ENCODE measurements around the gene AUTS2. TPM values are rescaled to one million over a fixed set of nuclear protein-coding genes. Genes with fewer than 3 reads are reported as not detected.

AUTS2 gene
- total RNA-seq, 2 experiments from 2014 or later, result 15.2 to 16.3 TPM

DNA sequence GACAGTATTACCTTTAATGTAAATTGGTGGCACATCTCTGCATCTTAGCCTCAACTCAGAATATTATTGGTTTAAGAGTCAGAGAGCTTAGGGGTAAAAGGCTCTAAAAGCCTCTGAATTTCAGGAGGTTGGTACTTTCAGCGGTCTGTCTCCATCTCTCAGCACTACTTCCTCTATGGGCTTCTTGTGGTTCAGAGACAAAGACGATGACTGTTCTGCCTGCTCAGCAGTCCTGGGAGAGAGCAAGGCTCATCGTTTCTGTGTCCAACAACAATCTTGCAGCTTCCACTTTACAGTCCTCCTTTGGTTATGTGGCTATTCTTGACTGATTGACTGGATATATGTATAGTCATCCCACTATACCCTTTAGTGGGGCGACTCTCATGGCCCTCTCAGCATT, 394.7 kb downstream of the AUTS2 start:
- CTCF ChIA-PET, result no interaction called here
- ATAC-seq, result no peak
- no peaks in the 10 kb centered on the region for H3K4me1 Mint-ChIP-seq (ENCODE audit: low read depth)
- H3K4me3 Mint-ChIP-seq, result no peak overlapping the region
- no peaks in the 10 kb centered on the region for H3K27me3 Mint-ChIP-seq (ENCODE audit: low read depth)
- no peak overlapping the region for H3K27ac Mint-ChIP-seq
- POLR2A ChIA-PET, result no interaction called here
- DNase-seq, result no peak
- no peaks in the 10 kb centered on the region for H3K9me3 Mint-ChIP-seq (ENCODE audit: insufficient read depth)
- no peaks in the 10 kb centered on the region for H3K36me3 Mint-ChIP-seq (ENCODE audit: low read depth)

DNA sequence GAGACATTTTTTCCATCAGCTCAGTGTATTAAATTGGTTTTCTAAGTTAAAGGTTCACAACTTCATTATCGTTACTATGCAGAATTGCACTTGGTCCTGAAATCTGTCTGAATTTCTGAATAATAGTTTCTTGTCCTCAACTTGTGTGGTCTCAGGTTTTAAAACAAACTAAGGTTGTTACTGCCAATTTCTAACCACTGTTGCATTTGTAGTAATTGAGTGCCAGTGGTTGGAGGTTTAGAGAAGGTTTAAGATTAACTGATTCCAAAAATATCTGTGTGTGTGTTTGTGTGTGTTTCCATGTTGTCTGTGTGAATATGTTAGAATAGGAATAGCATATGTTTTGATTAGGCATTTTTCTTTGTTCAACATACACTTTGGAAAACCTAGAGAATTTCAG, 395.9 kb downstream of the AUTS2 start:
- POLR2A ChIA-PET, result no interaction called here
- Mint-ChIP-seq H3K9me3 (ENCODE audit: insufficient read depth) (no peaks in the 10 kb centered on the region), H3K27ac (no peak overlapping the region), H3K4me1 (ENCODE audit: low read depth) (no peaks in the 10 kb centered on the region), H3K4me3 (no peak overlapping the region), H3K27me3 (ENCODE audit: low read depth) (no peaks in the 10 kb centered on the region), H3K36me3 (ENCODE audit: low read depth) (no peaks in the 10 kb centered on the region)
- no peak for ATAC-seq
- no peak for DNase-seq
- CTCF ChIA-PET, result no interaction called here

DNA sequence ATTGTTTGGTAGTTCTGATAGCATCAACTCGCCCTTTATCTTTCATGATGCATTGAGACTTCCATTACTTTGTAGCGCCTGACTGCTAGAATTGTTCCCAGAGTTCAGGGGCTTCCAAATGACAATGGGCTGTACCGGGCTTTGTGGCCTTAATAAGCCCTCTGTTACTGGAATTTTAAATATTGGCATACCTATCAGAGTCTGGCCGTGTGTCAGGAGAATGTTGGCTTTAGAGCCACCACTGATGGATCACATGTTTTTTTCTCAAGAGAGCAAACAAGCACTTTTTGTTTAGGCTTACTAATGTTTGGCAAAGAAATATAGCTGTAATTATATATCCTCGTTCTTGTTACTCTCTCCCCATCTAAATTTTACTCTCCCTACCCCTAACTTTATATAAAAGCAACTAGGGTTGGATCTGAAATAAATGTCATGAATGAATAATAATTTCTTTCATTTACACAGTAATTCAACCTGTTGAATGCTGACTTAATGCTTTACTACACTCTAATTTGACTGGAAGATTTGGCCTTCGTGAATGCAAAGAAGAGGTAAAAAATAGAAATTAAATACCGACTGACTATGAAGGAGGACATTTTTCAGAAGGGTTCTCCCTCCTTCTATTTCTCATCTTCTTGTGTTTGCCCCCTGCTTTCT, 396.7 kb downstream of the AUTS2 start:
- Mint-ChIP-seq H3K4me1 (ENCODE audit: low read depth) (no peaks in the 10 kb centered on the region), H3K9me3 (ENCODE audit: insufficient read depth) (no peaks in the 10 kb centered on the region), H3K36me3 (ENCODE audit: low read depth) (no peaks in the 10 kb centered on the region), H3K27me3 (ENCODE audit: low read depth) (no peaks in the 10 kb centered on the region), H3K27ac (no peak overlapping the region), H3K4me3 (no peak overlapping the region)
- ChIA-PET CTCF (no interaction called here), POLR2A (no interaction called here)
- ATAC-seq (no peak), DNase-seq (no peak)

DNA sequence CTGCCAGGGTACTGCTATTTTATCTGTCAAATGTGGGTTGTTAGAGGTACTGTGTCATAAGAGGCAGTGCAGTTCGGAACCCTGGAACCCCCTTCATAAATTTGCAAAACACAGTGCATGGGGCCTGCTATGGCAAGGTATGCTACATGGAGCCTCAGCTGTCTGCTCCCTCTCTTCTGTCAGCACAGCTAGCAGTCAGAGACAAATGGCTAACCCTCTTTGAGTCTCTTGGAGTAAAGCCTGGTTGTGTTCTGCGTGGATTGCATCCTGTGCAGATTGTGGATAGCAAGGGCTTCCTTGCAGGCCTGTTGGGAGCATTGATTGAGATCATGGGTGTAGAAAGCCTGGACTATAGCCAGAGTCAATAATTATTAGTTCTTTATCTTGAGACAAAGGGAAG, 397.8 kb downstream of the AUTS2 start:
- H3K4me3 Mint-ChIP-seq, result no peak overlapping the region
- H3K4me1 Mint-ChIP-seq (ENCODE audit: low read depth), result no peaks in the 10 kb centered on the region
- no peak overlapping the region for H3K27ac Mint-ChIP-seq
- no peak for ATAC-seq
- DNase-seq, result no peak
- H3K9me3 Mint-ChIP-seq (ENCODE audit: insufficient read depth), result no peaks in the 10 kb centered on the region
- ChIA-PET POLR2A (no interaction called here), CTCF (no interaction called here)
- no peaks in the 10 kb centered on the region for H3K36me3 Mint-ChIP-seq (ENCODE audit: low read depth)
- H3K27me3 Mint-ChIP-seq (ENCODE audit: low read depth), result no peaks in the 10 kb centered on the region

DNA sequence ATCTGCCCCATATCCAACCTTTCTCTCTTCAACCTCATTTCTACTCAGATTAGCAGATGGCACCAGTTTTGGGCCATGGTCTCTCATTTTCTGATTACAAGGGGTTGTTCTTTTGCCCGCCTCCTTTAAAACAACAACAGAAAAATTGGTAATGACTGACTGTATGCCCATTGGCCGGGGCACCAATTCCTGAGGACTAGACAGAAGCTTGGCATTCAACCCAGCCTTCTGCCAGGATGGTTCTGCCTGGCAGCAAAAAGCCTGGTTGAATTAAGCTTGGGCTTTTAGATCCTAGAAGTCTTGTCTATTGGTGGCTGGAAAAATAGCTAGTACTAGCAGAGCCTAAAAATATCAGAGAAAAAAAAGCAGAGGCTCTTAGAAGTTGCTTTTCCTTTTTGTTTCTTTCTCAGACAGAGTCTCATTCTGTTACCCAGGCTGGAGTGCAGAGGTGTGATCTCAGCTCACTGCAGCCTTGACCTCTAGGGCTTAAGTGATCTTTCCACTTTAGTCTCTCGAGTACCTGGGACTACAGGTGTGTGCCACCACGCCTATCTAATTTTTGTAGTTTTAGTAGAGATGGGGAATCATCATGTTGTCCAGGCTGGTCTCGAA, 402.6 kb downstream of the AUTS2 start:
- CTCF ChIA-PET, result no interaction called here
- peaks cover under 1% of the 10 kb centered on the region for H3K4me1 Mint-ChIP-seq (ENCODE audit: low read depth)
- no peak overlapping the region for H3K27ac Mint-ChIP-seq
- H3K27me3 Mint-ChIP-seq (ENCODE audit: low read depth), result peaks cover 3% of the 10 kb centered on the region
- H3K9me3 Mint-ChIP-seq (ENCODE audit: insufficient read depth), result no peaks in the 10 kb centered on the region
- H3K36me3 Mint-ChIP-seq (ENCODE audit: low read depth), result no peaks in the 10 kb centered on the region
- no peak for ATAC-seq
- no peak overlapping the region for H3K4me3 Mint-ChIP-seq
- POLR2A ChIA-PET, result no interaction called here
- DNase-seq, result no peak

DNA sequence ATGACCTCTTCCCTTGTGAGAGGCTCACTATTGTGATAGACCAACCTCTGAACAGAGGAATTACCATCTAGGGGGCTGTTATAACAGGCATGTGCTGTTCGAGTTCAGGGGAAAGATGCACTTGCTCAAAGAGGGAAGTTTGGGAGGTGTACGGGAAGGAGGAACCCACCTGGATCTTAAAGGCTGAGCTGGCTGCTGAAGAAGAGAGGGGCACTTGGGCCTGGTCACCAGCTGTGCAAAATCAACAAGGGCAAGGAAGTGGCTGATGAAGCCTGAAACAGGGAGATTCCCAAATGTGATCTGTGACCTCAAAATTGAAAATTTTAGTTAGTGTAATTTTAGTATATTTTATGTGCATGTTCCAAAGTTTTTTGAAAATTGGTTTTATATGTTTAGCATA, 407.2 kb downstream of the AUTS2 start:
- H3K27ac Mint-ChIP-seq, result no peak overlapping the region
- H3K4me3 Mint-ChIP-seq, result no peak overlapping the region
- DNase-seq (no peak), ATAC-seq (no peak)
- H3K4me1 Mint-ChIP-seq (ENCODE audit: low read depth), result peaks cover 11% of the 10 kb centered on the region
- ChIA-PET CTCF (no interaction called here), POLR2A (no interaction called here)
- H3K27me3 Mint-ChIP-seq (ENCODE audit: low read depth), result peaks cover 9% of the 10 kb centered on the region
- H3K9me3 Mint-ChIP-seq (ENCODE audit: insufficient read depth), result no peaks in the 10 kb centered on the region
- H3K36me3 Mint-ChIP-seq (ENCODE audit: low read depth), result no peaks in the 10 kb centered on the region

DNA sequence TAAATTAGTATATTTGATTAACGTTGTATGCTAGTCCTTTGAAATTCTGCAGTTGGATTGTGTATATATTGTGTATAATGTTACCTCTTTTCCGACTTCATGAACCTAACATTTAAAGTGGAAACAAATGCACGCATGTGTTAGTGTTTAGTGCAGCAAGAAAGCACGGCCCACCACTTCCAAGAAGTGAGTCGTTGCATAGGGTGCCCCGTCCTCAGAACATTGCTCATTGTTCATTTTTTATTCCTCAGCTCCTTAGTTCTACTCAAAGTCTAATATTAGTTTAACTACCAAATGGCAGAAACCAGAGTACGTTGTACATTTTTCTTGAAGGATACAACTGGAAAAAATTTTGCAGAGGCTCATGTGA, 407.6 kb downstream of the AUTS2 start:
- no peak overlapping the region for H3K4me3 Mint-ChIP-seq
- H3K36me3 Mint-ChIP-seq (ENCODE audit: low read depth), result no peaks in the 10 kb centered on the region
- DNase-seq, result no peak
- no peak for ATAC-seq
- peaks cover 9% of the 10 kb centered on the region for H3K27me3 Mint-ChIP-seq (ENCODE audit: low read depth)
- POLR2A ChIA-PET, result no interaction called here
- CTCF ChIA-PET, result no interaction called here
- no peak overlapping the region for H3K27ac Mint-ChIP-seq
- H3K9me3 Mint-ChIP-seq (ENCODE audit: insufficient read depth), result no peaks in the 10 kb centered on the region
- H3K4me1 Mint-ChIP-seq (ENCODE audit: low read depth), result peaks cover 11% of the 10 kb centered on the region

DNA sequence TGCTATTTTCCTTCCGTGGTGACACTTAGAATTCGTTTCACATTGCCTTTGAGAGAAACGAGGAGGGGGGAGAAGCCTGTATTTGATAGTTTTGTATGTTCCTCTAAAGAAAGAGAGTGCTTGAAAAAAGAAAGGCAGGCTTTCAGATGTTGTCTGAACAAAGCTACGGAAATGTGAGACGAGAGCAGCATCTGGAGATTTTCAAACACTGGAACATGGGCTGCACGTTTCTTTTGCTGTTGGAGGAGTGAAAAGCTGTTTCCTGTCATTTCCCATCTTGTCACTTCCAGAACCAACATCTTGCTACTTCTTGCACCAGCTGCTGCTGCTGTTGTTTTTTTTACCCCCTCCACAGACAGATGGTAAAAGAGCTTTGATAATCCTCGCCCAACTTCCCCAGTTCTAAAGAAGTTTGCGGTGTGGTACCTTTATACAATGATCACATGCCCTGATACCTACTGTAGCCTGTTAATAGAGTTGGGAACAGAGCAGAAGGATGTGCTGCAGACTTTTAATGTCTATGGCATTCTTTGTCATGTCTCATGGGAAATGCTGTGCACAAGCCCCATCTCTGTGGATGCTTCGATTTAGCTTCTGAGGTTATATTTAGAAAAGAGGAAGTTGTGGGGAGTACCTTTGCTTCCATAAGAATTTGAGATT, 408.1 kb downstream of the AUTS2 start:
- H3K9me3 Mint-ChIP-seq (ENCODE audit: insufficient read depth), result no peaks in the 10 kb centered on the region
- CTCF ChIA-PET, result no interaction called here

DNA sequence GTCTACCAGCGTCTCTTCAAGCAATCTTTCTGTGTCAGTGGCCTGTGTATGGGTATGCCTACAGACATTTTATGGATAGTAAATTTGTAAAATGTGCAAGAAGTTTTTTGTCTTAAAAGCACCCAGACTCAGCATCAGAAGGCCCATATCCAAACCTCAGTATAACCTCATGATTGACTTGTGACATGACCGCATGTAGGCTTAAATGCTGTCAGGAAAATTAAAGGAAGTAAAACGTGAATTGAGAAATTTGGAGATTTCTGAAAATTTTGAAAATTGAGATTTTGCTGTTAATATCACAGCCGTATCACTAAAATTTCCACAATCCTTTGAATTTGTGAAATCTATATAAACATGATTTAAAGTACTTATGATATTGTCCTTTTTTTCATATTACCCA, 410.2 kb downstream of the AUTS2 start:
- H3K9me3 Mint-ChIP-seq (ENCODE audit: insufficient read depth), result no peaks in the 10 kb centered on the region
- H3K4me3 Mint-ChIP-seq, result no peak overlapping the region
- CTCF ChIA-PET, result no interaction called here
- POLR2A ChIA-PET, result no interaction called here
- peaks cover 14% of the 10 kb centered on the region for H3K27me3 Mint-ChIP-seq (ENCODE audit: low read depth)
- no peaks in the 10 kb centered on the region for H3K36me3 Mint-ChIP-seq (ENCODE audit: low read depth)
- DNase-seq (no peak), ATAC-seq (no peak)
- no peak overlapping the region for H3K27ac Mint-ChIP-seq
- peaks cover 11% of the 10 kb centered on the region for H3K4me1 Mint-ChIP-seq (ENCODE audit: low read depth)

More for the DNA sequence above, 408.1 kb downstream of the AUTS2 start:
- POLR2A ChIA-PET, result no interaction called here
- Mint-ChIP-seq H3K27ac (no peak overlapping the region), H3K27me3 (ENCODE audit: low read depth) (peaks cover 9% of the 10 kb centered on the region), H3K4me3 (no peak overlapping the region), H3K36me3 (ENCODE audit: low read depth) (no peaks in the 10 kb centered on the region), H3K4me1 (ENCODE audit: low read depth) (peaks cover 11% of the 10 kb centered on the region)
- ATAC-seq, result no peak
- DNase-seq, result no peak

DNA sequence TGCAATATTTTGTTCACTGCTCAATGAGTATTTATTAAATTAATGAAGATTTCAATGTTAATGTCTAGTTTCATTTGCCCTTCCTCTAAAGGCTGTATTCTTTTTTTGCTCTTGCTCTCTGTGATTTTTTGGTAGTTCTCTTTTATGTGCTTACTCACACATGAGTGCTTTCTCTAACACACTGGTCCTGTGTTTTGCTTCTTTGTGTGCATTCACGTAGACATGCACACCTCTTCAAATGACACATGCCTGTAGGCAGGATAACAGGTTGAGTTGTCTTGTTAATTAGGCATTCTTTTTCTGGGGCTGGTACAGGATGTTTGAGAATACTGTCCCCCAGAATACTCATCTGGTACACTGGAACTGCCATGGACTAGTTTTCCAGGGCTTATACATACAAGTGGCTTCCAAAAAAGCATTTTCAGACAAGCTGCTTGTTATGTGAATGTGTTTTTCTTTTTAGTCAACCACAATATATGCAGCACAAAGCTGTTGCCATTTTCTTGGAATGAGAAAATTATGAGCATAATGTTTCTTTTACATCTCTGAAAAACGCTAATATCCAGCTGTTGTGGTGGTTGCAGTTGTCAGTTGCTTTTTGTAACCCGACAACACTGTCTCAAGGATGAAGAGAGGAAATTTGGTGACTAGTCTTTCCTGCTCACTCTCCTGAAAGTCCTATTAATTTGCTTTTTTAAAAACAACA, 416.4 kb downstream of the AUTS2 start:
- DNase-seq, result no peak
- Mint-ChIP-seq H3K9me3 (ENCODE audit: insufficient read depth) (no peaks in the 10 kb centered on the region), H3K4me1 (ENCODE audit: low read depth) (no peaks in the 10 kb centered on the region), H3K27me3 (ENCODE audit: low read depth) (peaks cover 13% of the 10 kb centered on the region), H3K4me3 (no peak overlapping the region), H3K27ac (no peak overlapping the region), H3K36me3 (ENCODE audit: low read depth) (no peaks in the 10 kb centered on the region)
- no peak for ATAC-seq
- ChIA-PET CTCF (no interaction called here), POLR2A (no interaction called here)

DNA sequence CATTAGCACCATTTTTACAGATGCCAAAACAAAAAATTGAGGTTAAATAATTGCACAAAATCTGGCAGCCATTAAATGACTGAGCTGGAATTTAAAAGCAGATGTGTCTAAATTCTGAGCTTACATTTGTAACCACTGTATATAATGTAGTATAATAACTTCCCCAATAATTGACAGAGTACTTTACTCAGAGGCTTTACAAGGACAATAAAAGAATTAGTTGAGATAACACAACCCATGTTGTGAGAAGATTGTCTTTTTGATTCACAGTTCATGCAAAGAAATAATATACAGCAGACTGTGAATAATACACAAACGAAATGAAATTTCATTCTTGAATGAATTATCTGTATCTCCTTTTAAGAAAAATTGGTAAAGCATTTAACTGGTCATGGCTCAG, 417.1 kb downstream of the AUTS2 start:
- no peak overlapping the region for H3K27ac Mint-ChIP-seq
- H3K4me1 Mint-ChIP-seq (ENCODE audit: low read depth), result no peaks in the 10 kb centered on the region
- no peaks in the 10 kb centered on the region for H3K36me3 Mint-ChIP-seq (ENCODE audit: low read depth)
- no peak for DNase-seq
- H3K9me3 Mint-ChIP-seq (ENCODE audit: insufficient read depth), result no peaks in the 10 kb centered on the region
- H3K4me3 Mint-ChIP-seq, result no peak overlapping the region
- ChIA-PET POLR2A (no interaction called here), CTCF (no interaction called here)
- H3K27me3 Mint-ChIP-seq (ENCODE audit: low read depth), result peaks cover 13% of the 10 kb centered on the region
- ATAC-seq, result no peak

DNA sequence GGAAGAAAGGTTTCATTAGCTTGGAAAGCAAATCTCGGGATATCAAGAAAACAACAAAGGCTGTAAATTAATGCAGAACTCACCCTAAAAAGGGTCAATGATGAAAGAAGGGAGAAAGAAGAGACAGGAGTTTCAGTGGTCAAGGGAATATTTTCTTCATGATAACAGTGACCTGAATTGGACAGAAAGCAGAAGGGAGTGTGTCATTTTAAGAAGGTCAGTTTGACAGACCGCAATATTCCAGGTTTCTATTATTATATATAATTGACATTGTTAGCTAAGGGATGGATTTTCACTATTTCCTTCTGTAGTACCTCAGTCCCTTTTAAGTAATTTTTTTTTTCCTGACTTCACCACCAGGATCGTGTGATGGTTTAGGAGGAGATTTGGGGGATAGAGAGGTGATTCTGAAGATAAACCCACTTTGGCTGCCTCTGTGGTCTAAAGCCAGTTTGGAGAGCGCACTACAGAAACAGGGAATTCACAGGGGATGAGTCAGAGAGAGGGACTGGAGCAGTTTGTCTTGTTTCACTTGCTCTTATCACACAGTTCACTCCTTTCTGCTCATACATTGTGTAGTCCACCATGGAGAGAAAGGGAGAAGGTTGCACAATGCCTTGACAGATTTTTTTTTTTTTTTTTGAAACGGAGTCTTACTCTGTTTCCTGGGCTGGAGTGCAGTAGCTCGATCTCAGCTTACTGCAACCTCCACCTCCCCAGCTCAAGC, 417.9 kb downstream of the AUTS2 start:
- H3K27ac Mint-ChIP-seq, result no peak overlapping the region
- H3K9me3 Mint-ChIP-seq (ENCODE audit: insufficient read depth), result no peaks in the 10 kb centered on the region
- no peaks in the 10 kb centered on the region for H3K4me1 Mint-ChIP-seq (ENCODE audit: low read depth)
- no peak overlapping the region for H3K4me3 Mint-ChIP-seq
- ATAC-seq, result no peak
- peaks cover 13% of the 10 kb centered on the region for H3K27me3 Mint-ChIP-seq (ENCODE audit: low read depth)
- ChIA-PET CTCF (no interaction called here), POLR2A (no interaction called here)
- no peak for DNase-seq
- no peaks in the 10 kb centered on the region for H3K36me3 Mint-ChIP-seq (ENCODE audit: low read depth)

Data from activated CD8-positive, alpha-beta T cell treated with anti-CD3 and anti-CD28 coated beads, Interleukin-2, amount 10 ng/mL, durations not matched to agents 7 days and 5 days (primary cell).